Liver (tissue), 9 donors: Measurements from ENCODE around the gene C8G. TPM values are rescaled to one million over a fixed set of nuclear protein-coding genes. Genes with fewer than 3 reads are reported as not detected.

Experiments used
- DNase-seq: peaks from one replicate; pipeline ENCODE4 v3.0.0-alpha.2; 2017; ENCODE audit warnings: low spot score
- H3K27ac ChIP-seq, 2 donors: one replicate each; pipeline ENCODE4 v1.7.0; 2013; ENCODE audit warnings: inconsistent platforms in 2 of 2, low read length in 2 of 2, control low read depth in 1 of 2, low read depth in 1 of 2, mild to moderate bottlenecking in 1 of 2
- H3K27me3 ChIP-seq, 4 donors: one replicate each; pipeline versions ENCODE4 v1.6.1 to v1.7.0; 2013; ENCODE audit warnings: low read length in 3 of 4, inconsistent platforms in 1 of 4, mild to moderate bottlenecking in 1 of 4, moderate library complexity in 1 of 4; ENCODE audit not compliant: control insufficient read depth in 4 of 4, insufficient read depth in 4 of 4
- H3K36me3 ChIP-seq, 4 donors: one replicate each; pipeline versions ENCODE4 v1.6.1 to v1.7.0; 2013; ENCODE audit warnings: low read length in 3 of 4, mild to moderate bottlenecking in 3 of 4, low read depth in 1 of 4, moderate library complexity in 1 of 4; ENCODE audit not compliant: control insufficient read depth in 4 of 4, insufficient read depth in 3 of 4
- H3K4me1 ChIP-seq, 4 donors: one replicate each; pipeline versions ENCODE4 v1.6.1 to v1.7.0; 2013; ENCODE audit warnings: low read length in 3 of 4, mild to moderate bottlenecking in 3 of 4, moderate library complexity in 1 of 4; ENCODE audit not compliant: control insufficient read depth in 4 of 4, insufficient read depth in 4 of 4
- H3K4me3 ChIP-seq, 3 donors: one replicate each; pipeline versions ENCODE4 v1.6.1 to v1.7.0; 2013; ENCODE audit warnings: low read length in 3 of 3, control low read depth in 1 of 3, low read depth in 1 of 3, mild to moderate bottlenecking in 1 of 3
- H3K9ac ChIP-seq, 2 donors: one replicate each; pipeline ENCODE4 v1.7.0; 2013; ENCODE audit warnings: low read length in 2 of 2, mild to moderate bottlenecking in 2 of 2, moderate library complexity in 2 of 2, control low read depth in 1 of 2, low read depth in 1 of 2
- H3K9me3 ChIP-seq, 4 donors: one replicate each; pipeline versions ENCODE4 v1.6.1 to v1.7.0; 2013; ENCODE audit warnings: low read length in 3 of 4; ENCODE audit not compliant: control insufficient read depth in 4 of 4
- EGR1 ChIP-seq, 2 donors: IDR thresholded peaks; 2 replicates each; pipeline ENCODE4 v1.6.1; 2016 to 2018; ENCODE audit warnings: antibody characterized with exemption in 2 of 2, low read depth in 2 of 2
- FOXA1 ChIP-seq: IDR thresholded peaks from 2 replicates; pipeline ENCODE4 v1.6.1; 2016; ENCODE audit warnings: antibody characterized with exemption
- FOXA2 ChIP-seq: IDR thresholded peaks from 2 replicates; pipeline ENCODE4 v1.6.1; 2016; ENCODE audit warnings: antibody characterized with exemption
- GABPA ChIP-seq, 2 donors: IDR thresholded peaks in 1 of 2; conservative IDR thresholded peaks in 1 of 2; 2 replicates each; pipeline ENCODE4 v1.6.1; 2016; ENCODE audit warnings: antibody characterized with exemption in 2 of 2, mild to moderate bottlenecking in 1 of 2, moderate library complexity in 1 of 2
- HNF4A ChIP-seq, 2 donors: conservative IDR thresholded peaks; 2 replicates each; pipeline ENCODE4 v1.6.1; 2016; ENCODE audit warnings: antibody characterized with exemption in 2 of 2, mild to moderate bottlenecking in 2 of 2
- HNF4G ChIP-seq: IDR thresholded peaks from 2 replicates; pipeline ENCODE4 v1.6.1; 2016; ENCODE audit warnings: antibody characterized with exemption
- JUND ChIP-seq, 2 donors: IDR thresholded peaks; 2 replicates each; pipeline ENCODE4 v1.6.1; 2016; ENCODE audit warnings: antibody characterized with exemption in 2 of 2
- NR2F2 ChIP-seq: IDR thresholded peaks from 2 replicates; pipeline ENCODE4 v1.6.1; 2016; ENCODE audit warnings: antibody characterized with exemption
- RAD21 ChIP-seq, 2 donors: IDR thresholded peaks; 2 replicates each; pipeline ENCODE4 v1.6.1; 2016; ENCODE audit warnings: antibody characterized with exemption in 2 of 2, mild to moderate bottlenecking in 2 of 2
- RXRA ChIP-seq, 2 donors: IDR thresholded peaks; 2 replicates each; pipeline ENCODE4 v1.6.1; 2017 to 2018; ENCODE audit warnings: antibody characterized with exemption in 2 of 2, mild to moderate bottlenecking in 1 of 2
- SP1 ChIP-seq: IDR thresholded peaks from 2 replicates; pipeline ENCODE4 v1.6.1; 2018; ENCODE audit warnings: antibody characterized with exemption, mild to moderate bottlenecking
- TAF1 ChIP-seq: conservative IDR thresholded peaks from 2 replicates; pipeline ENCODE4 v1.6.1; 2016; ENCODE audit warnings: antibody characterized with exemption, mild to moderate bottlenecking
- YY1 ChIP-seq: IDR thresholded peaks from 2 replicates; pipeline ENCODE4 v1.6.1; 2016; ENCODE audit warnings: antibody characterized with exemption, mild to moderate bottlenecking
- WGBS: extraction: QIAGEN DNeasy Blood & Tissue Kit; methylation state at CpG from one replicate; pipeline ENCODE4 v1.1.7; 2013; 5-methylcytosine and 5-hydroxymethylcytosine counted together
- polyA plus RNA-seq, 2 donors: library from polyadenylated mRNA; stranded (reverse) in 1 of 2; unstranded in 1 of 2; fragments of 200-250 nt in 1 of 2; fragments of >200 nt in 1 of 2; fragmentation: Nextera tagmentation in 1 of 2; extraction: Ambion mirVana in 1 of 2; gene quantifications; one replicate each; pipeline versions ENCODE4 v1.2.1 to v1.2.3, GENCODE V29; 2013 to 2015
- total RNA-seq, 2 donors: library from RNA; depleted of rRNA; stranded (reverse); fragments of >200 nt; gene quantifications; one replicate each; pipeline ENCODE4 v1.2.3, GENCODE V29; 2014
- TF ChIP-seq, protein P1 (sequence below): IDR thresholded peaks from 2 replicates; pipeline ENCODE4 v1.6.1; 2016; ENCODE audit warnings: antibody characterized with exemption
- TF ChIP-seq, protein P2 (sequence below): IDR thresholded peaks from 2 replicates; pipeline ENCODE4 v1.6.1; 2016; ENCODE audit warnings: antibody characterized with exemption
- TF ChIP-seq, protein P3 (sequence below): IDR thresholded peaks from 2 replicates; pipeline ENCODE4 v1.6.1; 2016; ENCODE audit warnings: antibody characterized with exemption
- TF ChIP-seq, protein P4 (sequence below): fragments of 150-350 bp; IDR thresholded peaks from 2 replicates; pipeline ENCODE4 v1.5.1; 2017; ENCODE audit warnings: improper control_type of control experiment, low read depth, low read length; ENCODE audit not compliant: missing input control
- TF ChIP-seq, protein P5 (sequence below): IDR thresholded peaks from 2 replicates; pipeline ENCODE4 v1.6.1; 2016; ENCODE audit warnings: antibody characterized with exemption, mild to moderate bottlenecking
- donor health status: healthy.
- donor health status: healthy.
- donor health status: healthy.
- donor health status: healthy.
- donor health status: healthy.

Gene C8G
- total RNA-seq (100 to 1,000 TPM in 1 of 2 donors, 10 to 100 TPM in 1; 25.1 to 323 TPM), polyA plus RNA-seq (1,000 to 10,000 TPM in 1 of 2 donors, 100 to 1,000 TPM in 1; 892 to 1,117 TPM)

DNA sequence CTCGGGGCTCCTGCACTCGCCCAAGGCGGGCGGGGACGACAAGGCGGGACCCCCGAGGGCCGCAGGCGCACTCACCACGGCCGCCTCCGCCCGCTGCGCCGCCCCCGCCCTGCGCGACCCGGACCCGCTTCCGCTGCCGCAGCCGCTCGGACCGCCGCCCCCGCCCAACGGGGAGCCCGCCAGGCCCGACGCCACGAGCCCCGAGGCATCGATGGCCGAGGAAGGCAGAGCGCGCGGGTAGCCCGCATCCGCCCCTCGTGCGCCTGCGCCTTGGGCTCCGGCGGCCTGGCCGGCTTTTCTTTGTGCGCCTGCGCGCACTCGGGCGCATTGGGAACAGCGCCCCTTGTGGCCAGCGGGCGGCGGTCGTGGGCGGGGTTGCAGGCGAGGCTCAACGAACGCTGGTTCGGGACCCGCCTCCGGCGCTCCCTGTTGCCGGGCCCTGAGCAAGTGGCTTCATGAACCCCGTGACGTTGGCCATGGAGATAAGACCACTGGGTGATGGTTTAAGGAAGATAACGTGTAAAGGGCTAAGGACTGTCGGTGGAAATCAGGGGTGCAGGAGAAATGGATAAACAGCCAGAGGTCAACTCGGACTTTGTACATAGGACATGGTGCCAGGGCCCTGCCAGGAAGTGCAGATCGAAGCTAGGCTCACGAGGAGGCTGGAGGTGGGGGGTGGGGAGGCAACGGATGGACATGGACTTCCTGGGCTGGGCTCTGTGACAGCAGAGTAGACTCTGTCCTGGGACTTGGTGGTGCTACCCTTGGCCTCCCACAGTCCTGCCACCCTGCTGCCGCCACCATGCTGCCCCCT is at the start of gene C8G, which contains the start of gene FBXW5:
Gene C8G (plus strand): TSS at position 725 of the 814 bp plus-strand sequence. CDS start 78 bp downstream, at position 803.
Gene FBXW5 (minus strand): TSS at position 220 of the 814 bp plus-strand sequence. CDS start 655 bp downstream, outside the sequence.
- TF ChIP-seq, protein P1, sequence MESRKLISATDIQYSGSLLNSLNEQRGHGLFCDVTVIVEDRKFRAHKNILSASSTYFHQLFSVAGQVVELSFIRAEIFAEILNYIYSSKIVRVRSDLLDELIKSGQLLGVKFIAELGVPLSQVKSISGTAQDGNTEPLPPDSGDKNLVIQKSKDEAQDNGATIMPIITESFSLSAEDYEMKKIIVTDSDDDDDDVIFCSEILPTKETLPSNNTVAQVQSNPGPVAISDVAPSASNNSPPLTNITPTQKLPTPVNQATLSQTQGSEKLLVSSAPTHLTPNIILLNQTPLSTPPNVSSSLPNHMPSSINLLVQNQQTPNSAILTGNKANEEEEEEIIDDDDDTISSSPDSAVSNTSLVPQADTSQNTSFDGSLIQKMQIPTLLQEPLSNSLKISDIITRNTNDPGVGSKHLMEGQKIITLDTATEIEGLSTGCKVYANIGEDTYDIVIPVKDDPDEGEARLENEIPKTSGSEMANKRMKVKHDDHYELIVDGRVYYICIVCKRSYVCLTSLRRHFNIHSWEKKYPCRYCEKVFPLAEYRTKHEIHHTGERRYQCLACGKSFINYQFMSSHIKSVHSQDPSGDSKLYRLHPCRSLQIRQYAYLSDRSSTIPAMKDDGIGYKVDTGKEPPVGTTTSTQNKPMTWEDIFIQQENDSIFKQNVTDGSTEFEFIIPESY, result no peak
- TF ChIP-seq RAD21 (IDR thresholded peaks at IDR 0.05) (peak; percentile 60 to 61), FOXA2 (peak; percentile 40), EGR1 (IDR thresholded peaks at IDR 0.05; ENCODE audit: low read depth in 2 of 2) (peak in 1 of 2 donors; percentile 73), TAF1 (peak; percentile 93), RXRA (IDR thresholded peaks at IDR 0.05) (peak; percentile 88 to 91), GABPA (IDR thresholded peaks at IDR 0.05 in 1 of 2, conservative IDR thresholded peaks at IDR 0.05 in 1 of 2) (peak in 1 of 2 donors; percentile 55), SP1 (peak; percentile 98), FOXA1 (peak; percentile 54), HNF4A (conservative IDR thresholded peaks at IDR 0.05) (peak; percentile 96 to 98), NR2F2 (peak; percentile 49), HNF4G (peak; percentile 92), JUND (IDR thresholded peaks at IDR 0.05) (no peak), YY1 (peak; percentile 94)
- TF ChIP-seq, protein P2, sequence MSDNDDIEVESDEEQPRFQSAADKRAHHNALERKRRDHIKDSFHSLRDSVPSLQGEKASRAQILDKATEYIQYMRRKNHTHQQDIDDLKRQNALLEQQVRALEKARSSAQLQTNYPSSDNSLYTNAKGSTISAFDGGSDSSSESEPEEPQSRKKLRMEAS, result peak; percentile 48
- TF ChIP-seq, protein P3, sequence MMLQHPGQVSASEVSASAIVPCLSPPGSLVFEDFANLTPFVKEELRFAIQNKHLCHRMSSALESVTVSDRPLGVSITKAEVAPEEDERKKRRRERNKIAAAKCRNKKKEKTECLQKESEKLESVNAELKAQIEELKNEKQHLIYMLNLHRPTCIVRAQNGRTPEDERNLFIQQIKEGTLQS, result no peak
- TF ChIP-seq, protein P4, sequence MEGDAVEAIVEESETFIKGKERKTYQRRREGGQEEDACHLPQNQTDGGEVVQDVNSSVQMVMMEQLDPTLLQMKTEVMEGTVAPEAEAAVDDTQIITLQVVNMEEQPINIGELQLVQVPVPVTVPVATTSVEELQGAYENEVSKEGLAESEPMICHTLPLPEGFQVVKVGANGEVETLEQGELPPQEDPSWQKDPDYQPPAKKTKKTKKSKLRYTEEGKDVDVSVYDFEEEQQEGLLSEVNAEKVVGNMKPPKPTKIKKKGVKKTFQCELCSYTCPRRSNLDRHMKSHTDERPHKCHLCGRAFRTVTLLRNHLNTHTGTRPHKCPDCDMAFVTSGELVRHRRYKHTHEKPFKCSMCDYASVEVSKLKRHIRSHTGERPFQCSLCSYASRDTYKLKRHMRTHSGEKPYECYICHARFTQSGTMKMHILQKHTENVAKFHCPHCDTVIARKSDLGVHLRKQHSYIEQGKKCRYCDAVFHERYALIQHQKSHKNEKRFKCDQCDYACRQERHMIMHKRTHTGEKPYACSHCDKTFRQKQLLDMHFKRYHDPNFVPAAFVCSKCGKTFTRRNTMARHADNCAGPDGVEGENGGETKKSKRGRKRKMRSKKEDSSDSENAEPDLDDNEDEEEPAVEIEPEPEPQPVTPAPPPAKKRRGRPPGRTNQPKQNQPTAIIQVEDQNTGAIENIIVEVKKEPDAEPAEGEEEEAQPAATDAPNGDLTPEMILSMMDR, result peak; percentile 99
- TF ChIP-seq, protein P5, sequence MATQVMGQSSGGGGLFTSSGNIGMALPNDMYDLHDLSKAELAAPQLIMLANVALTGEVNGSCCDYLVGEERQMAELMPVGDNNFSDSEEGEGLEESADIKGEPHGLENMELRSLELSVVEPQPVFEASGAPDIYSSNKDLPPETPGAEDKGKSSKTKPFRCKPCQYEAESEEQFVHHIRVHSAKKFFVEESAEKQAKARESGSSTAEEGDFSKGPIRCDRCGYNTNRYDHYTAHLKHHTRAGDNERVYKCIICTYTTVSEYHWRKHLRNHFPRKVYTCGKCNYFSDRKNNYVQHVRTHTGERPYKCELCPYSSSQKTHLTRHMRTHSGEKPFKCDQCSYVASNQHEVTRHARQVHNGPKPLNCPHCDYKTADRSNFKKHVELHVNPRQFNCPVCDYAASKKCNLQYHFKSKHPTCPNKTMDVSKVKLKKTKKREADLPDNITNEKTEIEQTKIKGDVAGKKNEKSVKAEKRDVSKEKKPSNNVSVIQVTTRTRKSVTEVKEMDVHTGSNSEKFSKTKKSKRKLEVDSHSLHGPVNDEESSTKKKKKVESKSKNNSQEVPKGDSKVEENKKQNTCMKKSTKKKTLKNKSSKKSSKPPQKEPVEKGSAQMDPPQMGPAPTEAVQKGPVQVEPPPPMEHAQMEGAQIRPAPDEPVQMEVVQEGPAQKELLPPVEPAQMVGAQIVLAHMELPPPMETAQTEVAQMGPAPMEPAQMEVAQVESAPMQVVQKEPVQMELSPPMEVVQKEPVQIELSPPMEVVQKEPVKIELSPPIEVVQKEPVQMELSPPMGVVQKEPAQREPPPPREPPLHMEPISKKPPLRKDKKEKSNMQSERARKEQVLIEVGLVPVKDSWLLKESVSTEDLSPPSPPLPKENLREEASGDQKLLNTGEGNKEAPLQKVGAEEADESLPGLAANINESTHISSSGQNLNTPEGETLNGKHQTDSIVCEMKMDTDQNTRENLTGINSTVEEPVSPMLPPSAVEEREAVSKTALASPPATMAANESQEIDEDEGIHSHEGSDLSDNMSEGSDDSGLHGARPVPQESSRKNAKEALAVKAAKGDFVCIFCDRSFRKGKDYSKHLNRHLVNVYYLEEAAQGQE, result peak; percentile 90
- H3K27me3 ChIP-seq, result no peaks in the 10 kb centered on the region
- H3K4me1 ChIP-seq, result peaks cover 17 to 74% (median 44%) of the 10 kb centered on the region in 4 donors
- peak; percentile 97 for DNase-seq
- peak within 1 kb of the TSS; percentile 86 to 95 for H3K27ac ChIP-seq
- no peaks in the 10 kb centered on the region for H3K9me3 ChIP-seq
- WGBS, result 2% methylated on average over 74 of the region's 74 CpGs
- peak within 1 kb of the TSS; percentile 75 to 91 (median 78) for H3K4me3 ChIP-seq
- H3K9ac ChIP-seq, result peak within 1 kb of the TSS; percentile 63 to 74
- peaks cover 0 to 14% (median 9%) of the 10 kb centered on the region in 4 donors for H3K36me3 ChIP-seq
